ENCODE results near the gene AIRE. TPM values are rescaled to one million over a fixed set of nuclear protein-coding genes. Genes with fewer than 3 reads are reported as not detected.

AIRE gene
- total RNA-seq, 4 donors from 2014 or later = 0.12 TPM; not detected in 3

GRCh38 chr21:44326716-44327602 lies 41.3 kb downstream of the AIRE start:
- ATAC-seq (ENCODE audit: low FRiP score) = no peak

DNA sequence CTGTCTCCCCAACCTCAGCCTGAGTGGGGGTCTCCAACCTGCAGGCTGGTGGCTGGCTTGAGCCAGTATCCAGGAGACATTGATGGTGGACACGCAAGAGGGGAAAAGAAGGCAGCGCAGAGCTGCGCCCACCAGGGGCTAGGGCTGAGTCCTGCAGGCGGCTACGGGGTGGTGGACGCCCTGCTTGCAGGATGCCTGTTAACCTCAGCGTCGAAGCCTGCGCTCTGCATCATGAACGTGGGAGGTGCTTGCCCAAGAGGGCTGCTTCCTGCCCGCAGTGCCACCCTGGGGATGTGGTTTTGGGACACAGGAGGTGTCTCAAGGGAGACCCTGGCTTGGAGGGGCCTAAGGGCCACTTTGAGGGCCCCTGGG lies 41.9 kb downstream of the AIRE start:
- DNase-seq (ENCODE audit: low spot score) = no peak
- TF ChIP-seq CTCF (IDR thresholded peaks at IDR 0.05) = no peak
- ATAC-seq (ENCODE audit: low FRiP score) = no peak

More at GRCh38 chr21:44326716-44327602, 41.3 kb downstream of the AIRE start:
- DNase-seq (ENCODE audit: low spot score) = no peak
- no peak for TF ChIP-seq CTCF (IDR thresholded peaks at IDR 0.05)

GRCh38 chr21:44328242-44328895 lies 42.7 kb downstream of the AIRE start:
- no peak for ATAC-seq (ENCODE audit: low FRiP score)
- no peak for TF ChIP-seq CTCF (IDR thresholded peaks at IDR 0.05)
- DNase-seq (ENCODE audit: low spot score) = no peak

- no peak for DNase-seq (ENCODE audit: low spot score)
- no peak for TF ChIP-seq CTCF (IDR thresholded peaks at IDR 0.05)
- ATAC-seq (ENCODE audit: low FRiP score) = no peak
These were observed 43.6 kb downstream of the AIRE start for GRCh38 chr21:44329086-44329889.

GRCh38 chr21:44329971-44330681 lies 44.5 kb downstream of the AIRE start:
- no peak for TF ChIP-seq CTCF (IDR thresholded peaks at IDR 0.05)
- no peak for DNase-seq (ENCODE audit: low spot score)

GRCh38 chr21:44330698-44331097 lies 45.0 kb downstream of the AIRE start:
- DNase-seq (ENCODE audit: low spot score) (no peak), ATAC-seq (ENCODE audit: low FRiP score) (no peak)
- no peak for TF ChIP-seq CTCF (IDR thresholded peaks at IDR 0.05)

More at GRCh38 chr21:44329971-44330681, 44.5 kb downstream of the AIRE start:
- no peak for ATAC-seq (ENCODE audit: low FRiP score)

Measured in omental fat pad (tissue), 4 donors.